HAP-1 (cell line): ENCODE results near the gene CTRB2.

Experiments
- DNase-seq, 2 experiments: peaks; one replicate each; pipeline ENCODE4 v3.0.0-alpha.2; 2016 to 2020; ENCODE audit warnings: low spot score in 2 of 2
- H3K27me3 ChIP-seq: fragments of 250-450 bp; sonication (Bioruptor Pico); 2 replicates; pipeline ENCODE4 v1.5.1; 2020; ENCODE audit warnings: low read depth, mild to moderate bottlenecking, moderate library complexity
- H3K36me3 ChIP-seq: fragments of 250-450 bp; sonication (Bioruptor Pico); replicated peaks from 2 replicates; pipeline ENCODE4 v1.5.1; 2020; ENCODE audit warnings: mild to moderate bottlenecking
- H3K4me1 ChIP-seq: fragments of 250-450 bp; sonication (Bioruptor Pico); 2 replicates; pipeline ENCODE4 v1.5.1; 2020; ENCODE audit warnings: mild to moderate bottlenecking
- H3K4me3 ChIP-seq: fragments of 250-450 bp; sonication (Bioruptor Pico); 2 replicates; pipeline ENCODE4 v1.5.1; 2020; ENCODE audit warnings: mild to moderate bottlenecking, moderate library complexity
- H3K9me3 ChIP-seq: fragments of 250-450 bp; sonication (Bioruptor Pico); 2 replicates; pipeline ENCODE4 v1.5.1; 2020; ENCODE audit warnings: mild to moderate bottlenecking, moderate library complexity
- in situ Hi-C: fragments of 300-500 bp; cut with MboI; formaldehyde crosslinking; loops from 3 replicates; pipeline ENCODE4 v1.14.3; 2020; ENCODE audit warnings: low sequenced_read_pairs, inconsistent platforms, mixed read lengths

CTRB2 gene

DNA sequence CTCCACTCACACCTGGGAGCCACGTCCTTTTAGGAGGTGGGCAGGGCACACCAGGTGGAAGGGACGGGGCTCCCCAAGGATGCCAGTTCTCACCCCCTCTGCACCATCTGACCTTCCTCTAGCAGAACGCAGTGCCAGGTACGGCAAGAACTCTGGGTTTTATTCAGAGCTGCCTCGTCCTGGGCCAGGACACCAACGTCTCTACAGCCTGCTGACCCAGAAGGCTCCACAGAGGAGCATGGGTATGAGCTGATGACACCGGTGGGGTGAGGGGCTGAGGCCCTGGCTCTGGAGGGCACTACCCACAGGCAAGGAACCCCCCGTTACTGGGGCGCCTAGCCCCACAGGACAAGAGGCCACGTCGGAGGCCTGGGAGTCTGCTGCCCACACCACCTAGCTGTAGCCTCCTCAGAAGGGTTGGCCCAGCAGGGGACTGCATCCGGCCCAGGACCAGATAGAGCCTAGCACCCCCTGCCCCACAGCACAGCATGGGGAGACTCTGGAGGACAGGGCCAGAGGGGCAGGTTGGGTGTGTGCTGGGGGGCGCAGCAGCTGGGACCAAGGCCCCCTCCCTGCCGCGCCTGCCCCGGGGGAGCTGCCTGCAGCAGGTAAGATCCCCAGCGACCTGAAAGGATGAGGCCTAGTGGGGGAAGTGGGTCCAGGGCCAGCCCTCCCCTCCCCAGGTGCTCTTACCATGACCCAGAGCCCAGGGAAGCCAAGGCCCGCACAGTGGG is 30.6 kb upstream of the CTRB2 start:
- H3K4me3 ChIP-seq: no peak overlapping the region
- peaks cover 40% of the 10 kb centered on the region for H3K36me3 ChIP-seq
- in situ Hi-C loops: no loop called here
- H3K27me3 ChIP-seq: no peaks in the 10 kb centered on the region
- no peak for DNase-seq
- no peaks in the 10 kb centered on the region for H3K9me3 ChIP-seq
- H3K4me1 ChIP-seq: no peaks in the 10 kb centered on the region

- no peak overlapping the region for H3K4me3 ChIP-seq
- H3K4me1 ChIP-seq: no peaks in the 10 kb centered on the region
- in situ Hi-C loops: no loop called here
- DNase-seq: no peak
- peaks cover 39% of the 10 kb centered on the region for H3K36me3 ChIP-seq
- no peaks in the 10 kb centered on the region for H3K9me3 ChIP-seq
- no peaks in the 10 kb centered on the region for H3K27me3 ChIP-seq
These were observed 29.9 kb upstream of the CTRB2 start for GRCh38 chr16:75236736-75237397.

DNA sequence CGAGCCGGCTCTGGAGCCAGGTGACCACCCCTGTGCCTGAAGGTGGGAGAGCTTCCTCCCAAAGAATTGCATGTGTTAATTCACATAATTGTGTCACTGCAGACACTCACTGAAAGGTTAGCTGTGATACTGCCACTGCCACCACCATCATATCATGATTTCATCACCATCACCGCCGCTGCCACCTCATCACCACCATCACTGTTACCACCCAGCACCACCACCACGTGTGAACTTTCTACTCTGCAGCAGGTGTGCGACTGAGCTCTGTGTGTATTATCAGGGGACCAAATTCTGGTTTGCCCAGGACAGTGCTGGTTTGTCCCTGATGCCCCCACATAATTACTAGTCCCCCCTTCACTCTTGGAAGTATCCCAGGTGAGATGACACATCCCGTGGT is 29.3 kb upstream of the CTRB2 start:
- no peak overlapping the region for H3K4me3 ChIP-seq
- H3K4me1 ChIP-seq: no peaks in the 10 kb centered on the region
- in situ Hi-C loops: no loop called here
- no peak for DNase-seq
- no peaks in the 10 kb centered on the region for H3K9me3 ChIP-seq
- no peaks in the 10 kb centered on the region for H3K27me3 ChIP-seq
- peaks cover 33% of the 10 kb centered on the region for H3K36me3 ChIP-seq

DNA sequence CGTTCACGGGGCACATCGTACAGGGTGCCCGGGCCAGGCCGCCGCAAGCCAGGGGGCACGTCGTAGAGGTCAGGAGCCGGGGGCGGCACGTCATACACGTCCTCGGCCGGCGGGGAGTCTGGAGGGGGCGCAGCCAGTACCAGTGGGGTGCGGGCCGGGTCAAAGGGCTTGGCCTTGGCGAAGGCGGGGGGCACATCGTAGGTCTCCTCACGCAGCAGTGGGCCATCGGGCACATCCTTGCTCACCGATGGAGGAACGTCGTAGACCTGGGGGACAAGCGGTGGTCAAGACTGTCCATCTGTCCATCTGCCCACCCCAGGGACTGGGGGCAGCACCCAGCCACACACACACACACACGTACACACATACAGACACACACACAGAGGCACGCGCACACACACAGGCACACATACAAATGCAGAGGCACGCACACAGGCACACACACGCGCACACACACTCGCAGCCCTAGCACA is 28.8 kb upstream of the CTRB2 start:
- peaks cover 28% of the 10 kb centered on the region for H3K36me3 ChIP-seq
- no peaks in the 10 kb centered on the region for H3K9me3 ChIP-seq
- no peaks in the 10 kb centered on the region for H3K27me3 ChIP-seq
- no peak overlapping the region for H3K4me3 ChIP-seq
- DNase-seq: no peak
- H3K4me1 ChIP-seq: no peaks in the 10 kb centered on the region
- in situ Hi-C loops: no loop called here

- DNase-seq: no peak
- H3K36me3 ChIP-seq: peaks cover 27% of the 10 kb centered on the region
- H3K27me3 ChIP-seq: no peaks in the 10 kb centered on the region
- no peaks in the 10 kb centered on the region for H3K9me3 ChIP-seq
- H3K4me1 ChIP-seq: no peaks in the 10 kb centered on the region
- H3K4me3 ChIP-seq: no peak overlapping the region
- in situ Hi-C loops: no loop called here
These were observed 28.1 kb upstream of the CTRB2 start for GRCh38 chr16:75234856-75235696.

GRCh38 chr16:75233611-75233938 is 26.6 kb upstream of the CTRB2 start:
- no peak overlapping the region for H3K4me3 ChIP-seq
- no peak for DNase-seq
- peaks cover 27% of the 10 kb centered on the region for H3K36me3 ChIP-seq
- no peaks in the 10 kb centered on the region for H3K4me1 ChIP-seq
- in situ Hi-C loops: no loop called here
- H3K27me3 ChIP-seq: no peaks in the 10 kb centered on the region
- H3K9me3 ChIP-seq: no peaks in the 10 kb centered on the region

- H3K4me1 ChIP-seq: no peaks in the 10 kb centered on the region
- in situ Hi-C loops: no loop called here
- H3K9me3 ChIP-seq: no peaks in the 10 kb centered on the region
- H3K4me3 ChIP-seq: no peak overlapping the region
- no peak for DNase-seq
- H3K36me3 ChIP-seq: peaks cover 27% of the 10 kb centered on the region
- H3K27me3 ChIP-seq: no peaks in the 10 kb centered on the region
These were observed 24.6 kb upstream of the CTRB2 start for GRCh38 chr16:75231570-75231969.

- in situ Hi-C loops: no loop called here
- Histone ChIP-seq H3K4me1 (no peaks in the 10 kb centered on the region), H3K36me3 (peaks cover 27% of the 10 kb centered on the region), H3K9me3 (no peaks in the 10 kb centered on the region), H3K4me3 (no peak overlapping the region), H3K27me3 (no peaks in the 10 kb centered on the region)
- DNase-seq: no peak
These were observed 23.6 kb upstream of the CTRB2 start for GRCh38 chr16:75230471-75231110.

GRCh38 chr16:75229172-75230031 is 22.4 kb upstream of the CTRB2 start:
- DNase-seq: no peak
- Histone ChIP-seq H3K9me3 (no peaks in the 10 kb centered on the region), H3K4me3 (no peak overlapping the region), H3K4me1 (no peaks in the 10 kb centered on the region), H3K36me3 (peaks cover 21% of the 10 kb centered on the region), H3K27me3 (no peaks in the 10 kb centered on the region)
- in situ Hi-C loops: no loop called here

DNA sequence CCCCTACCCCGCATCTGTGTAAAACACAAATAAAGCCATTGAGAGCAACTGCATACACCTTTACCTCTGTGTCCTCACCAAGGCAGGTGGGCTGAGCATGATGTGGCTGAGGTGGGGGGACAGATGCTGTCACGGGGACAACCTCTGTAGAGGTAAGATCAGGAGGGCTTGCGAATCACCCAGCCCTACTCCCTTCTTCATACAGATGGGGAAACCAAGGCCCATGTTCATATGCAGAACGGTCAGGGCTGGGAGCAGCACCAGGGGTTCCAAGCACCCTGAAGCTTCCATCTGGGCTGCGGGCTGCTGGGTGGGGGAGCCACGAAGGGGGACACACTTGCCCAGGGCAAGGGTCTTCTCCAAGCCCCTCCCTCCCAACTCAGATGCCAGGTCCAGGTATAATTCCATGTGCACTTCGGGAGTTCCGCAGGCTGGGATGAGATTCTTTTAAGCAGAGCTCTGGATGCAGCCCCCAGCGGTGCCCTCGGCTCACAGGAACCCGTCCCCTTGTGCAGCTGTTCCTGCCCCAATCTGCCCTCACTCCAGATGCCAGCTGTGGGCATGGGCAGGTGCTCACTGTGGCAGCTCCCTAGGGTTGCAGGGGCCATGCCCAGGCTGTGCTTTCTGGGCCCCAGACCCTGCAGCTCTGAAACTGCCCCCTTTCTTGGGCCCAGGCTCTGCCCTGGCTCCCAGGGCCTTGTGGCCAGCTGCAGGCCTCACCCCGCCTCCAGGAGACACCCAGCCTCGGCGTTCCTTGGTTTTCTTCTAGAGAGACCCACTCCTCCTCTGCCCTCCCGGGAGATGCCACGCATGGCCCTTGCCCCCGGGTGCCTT is 21.4 kb upstream of the CTRB2 start:
- Histone ChIP-seq H3K4me1 (no peaks in the 10 kb centered on the region), H3K27me3 (no peaks in the 10 kb centered on the region), H3K9me3 (no peaks in the 10 kb centered on the region), H3K36me3 (peaks cover 13% of the 10 kb centered on the region), H3K4me3 (no peak overlapping the region)
- DNase-seq: no peak
- in situ Hi-C loops: no loop called here

- H3K36me3 ChIP-seq: peaks cover 5% of the 10 kb centered on the region
- H3K4me3 ChIP-seq: no peak overlapping the region
- in situ Hi-C loops: no loop called here
- no peaks in the 10 kb centered on the region for H3K4me1 ChIP-seq
- no peaks in the 10 kb centered on the region for H3K9me3 ChIP-seq
- no peak for DNase-seq
- no peaks in the 10 kb centered on the region for H3K27me3 ChIP-seq
These were observed 20.6 kb upstream of the CTRB2 start for GRCh38 chr16:75227361-75228142.
